Activated CD8-positive, alpha-beta memory T cell treated with anti-CD3 and anti-CD28 coated beads for 48 hours (primary cell): ENCODE data around the gene SLCO4A1.
"Not testable (repeated sequence)": the region's sequence is repeated elsewhere in the genome, so short reads cannot be mapped to it uniquely, and the experiment has no call there.

Experiments
- DNase-seq, 3 experiments: peaks; one replicate each; pipeline ENCODE4 v3.0.0-alpha.2; 2020; ENCODE audit warnings: low read depth in 2 of 3, low spot score in 2 of 3

Gene SLCO4A1

GRCh38 chr20:62683660-62684322, 41.5 kb downstream of the SLCO4A1 start:
- not testable (repeated sequence) for DNase-seq

- no peak for DNase-seq
Observed at GRCh38 chr20:62684981-62685380, 42.7 kb downstream of the SLCO4A1 start.

GRCh38 chr20:62685781-62686555, 43.7 kb downstream of the SLCO4A1 start:
- no peak for DNase-seq

GRCh38 chr20:62686869-62687830, 44.8 kb downstream of the SLCO4A1 start:
- DNase-seq: no peak

GRCh38 chr20:62688083-62688482, 45.8 kb downstream of the SLCO4A1 start:
- no peak for DNase-seq

GRCh38 chr20:62688855-62689460, 46.7 kb downstream of the SLCO4A1 start:
- no peak for DNase-seq

GRCh38 chr20:62689861-62690260, 47.6 kb downstream of the SLCO4A1 start:
- no peak for DNase-seq

- DNase-seq: no peak
Observed at GRCh38 chr20:62690261-62690820, 48.0 kb downstream of the SLCO4A1 start.

- no peak for DNase-seq
Observed at GRCh38 chr20:62691487-62691886, 49.2 kb downstream of the SLCO4A1 start.

- no peak for DNase-seq
Observed at GRCh38 chr20:62692176-62692575, 49.9 kb downstream of the SLCO4A1 start.

- no peak for DNase-seq
Observed at GRCh38 chr20:62692801-62693523, 50.7 kb downstream of the SLCO4A1 start.

GRCh38 chr20:62693524-62693922, 51.2 kb downstream of the SLCO4A1 start:
- DNase-seq: no peak

- no peak for DNase-seq
Observed at GRCh38 chr20:62694106-62694505, 51.8 kb downstream of the SLCO4A1 start.

- DNase-seq: no peak
Observed at GRCh38 chr20:62694868-62695267, 52.6 kb downstream of the SLCO4A1 start.

- no peak for DNase-seq
Observed at GRCh38 chr20:62695448-62696414, 53.4 kb downstream of the SLCO4A1 start.

GRCh38 chr20:62696434-62696957, 54.2 kb downstream of the SLCO4A1 start:
- no peak for DNase-seq

GRCh38 chr20:62696989-62697388, 54.7 kb downstream of the SLCO4A1 start:
- no peak for DNase-seq

- DNase-seq: no peak
Observed at GRCh38 chr20:62697468-62697912, 55.2 kb downstream of the SLCO4A1 start.

GRCh38 chr20:62698231-62698630, 55.9 kb downstream of the SLCO4A1 start:
- DNase-seq: no peak
